ENCODE data around the gene NRXN3. TPM values are rescaled to one million over a fixed set of nuclear protein-coding genes. Genes with fewer than 3 reads are reported as not detected.

Gene NRXN3
- total RNA-seq, 1 experiment from 2014 or later: not detected

DNA sequence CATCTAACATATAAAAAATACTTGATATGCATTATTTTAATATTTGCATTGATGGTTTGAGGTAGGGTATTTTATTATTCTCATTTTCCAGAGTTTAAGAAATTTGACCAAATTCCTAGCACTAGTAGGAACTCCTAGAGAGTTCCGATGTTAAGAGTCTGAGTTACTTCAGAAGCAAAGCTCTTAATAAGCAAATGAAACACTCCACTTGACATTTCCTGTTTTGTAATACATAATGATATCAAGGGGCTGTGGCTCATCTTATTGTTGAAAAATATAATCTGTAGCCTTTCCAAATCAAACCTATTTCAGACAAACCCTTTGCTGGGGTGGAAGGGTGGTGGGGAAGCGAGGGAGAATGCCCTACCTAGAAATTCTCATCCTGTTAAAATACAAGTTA, 1685.6 kb downstream of the NRXN3 start:
- TF ChIP-seq, protein P1, sequence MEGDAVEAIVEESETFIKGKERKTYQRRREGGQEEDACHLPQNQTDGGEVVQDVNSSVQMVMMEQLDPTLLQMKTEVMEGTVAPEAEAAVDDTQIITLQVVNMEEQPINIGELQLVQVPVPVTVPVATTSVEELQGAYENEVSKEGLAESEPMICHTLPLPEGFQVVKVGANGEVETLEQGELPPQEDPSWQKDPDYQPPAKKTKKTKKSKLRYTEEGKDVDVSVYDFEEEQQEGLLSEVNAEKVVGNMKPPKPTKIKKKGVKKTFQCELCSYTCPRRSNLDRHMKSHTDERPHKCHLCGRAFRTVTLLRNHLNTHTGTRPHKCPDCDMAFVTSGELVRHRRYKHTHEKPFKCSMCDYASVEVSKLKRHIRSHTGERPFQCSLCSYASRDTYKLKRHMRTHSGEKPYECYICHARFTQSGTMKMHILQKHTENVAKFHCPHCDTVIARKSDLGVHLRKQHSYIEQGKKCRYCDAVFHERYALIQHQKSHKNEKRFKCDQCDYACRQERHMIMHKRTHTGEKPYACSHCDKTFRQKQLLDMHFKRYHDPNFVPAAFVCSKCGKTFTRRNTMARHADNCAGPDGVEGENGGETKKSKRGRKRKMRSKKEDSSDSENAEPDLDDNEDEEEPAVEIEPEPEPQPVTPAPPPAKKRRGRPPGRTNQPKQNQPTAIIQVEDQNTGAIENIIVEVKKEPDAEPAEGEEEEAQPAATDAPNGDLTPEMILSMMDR (conservative IDR thresholded peaks at IDR 0.05): no peak
- intact Hi-C loops (cut with micrococcal nuclease; ENCODE audit: unreplicated experiment): no loop called here
- Histone ChIP-seq H3K4me2 (no peak overlapping the region), H3K27ac (no peak overlapping the region), H3K36me3 (ENCODE audit: low read depth) (no peaks in the 10 kb centered on the region), H2AFZ (no peak overlapping the region), H3F3A (ENCODE audit: insufficient read depth, low read depth) (no peaks in the 10 kb centered on the region), H3K79me2 (ENCODE audit: low read depth) (no peaks in the 10 kb centered on the region), H3K9me3 (ENCODE audit: insufficient read depth, low read depth) (no peaks in the 10 kb centered on the region), H4K20me1 (ENCODE audit: insufficient read depth) (no peaks in the 10 kb centered on the region), H3K27me3 (ENCODE audit: insufficient read depth, low read depth) (peaks cover 19% of the 10 kb centered on the region; the same call in 1 of the 2 replicates), H3K9me2 (ENCODE audit: insufficient read depth) (0 out of 2 replicates have a peak, but pooled peaks cover 6% of the 10 kb centered on the region), H3K4me1 (replicated peaks; ENCODE audit: insufficient read depth) (no peaks in the 10 kb centered on the region), H3K4me3 (no peak overlapping the region)
- CTCF ChIA-PET: no interaction called here
- no TSS peak for BruUV-seq (replicated peaks)
- no peak for DNase-seq
- POLR2A ChIA-PET (ENCODE audit: unreplicated experiment): no interaction called here

DNA sequence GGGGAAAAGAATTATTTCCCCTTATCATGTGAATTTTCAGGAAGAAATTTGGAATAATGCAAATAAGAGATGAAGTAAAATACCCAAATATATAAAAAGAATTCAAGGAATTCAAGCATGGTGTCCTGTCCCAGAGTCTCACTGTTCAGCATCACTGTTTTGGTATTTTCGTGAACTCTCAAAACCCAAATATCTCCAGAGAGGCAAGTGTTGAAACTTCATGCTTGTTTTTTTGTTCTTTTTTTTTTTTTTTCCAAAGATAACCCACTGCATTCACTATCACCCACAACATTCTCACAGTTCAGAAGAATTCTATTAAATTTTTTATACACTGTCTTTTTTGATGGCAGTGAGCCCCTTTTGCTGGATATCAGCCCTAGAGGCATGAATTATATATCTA, 1686.2 kb downstream of the NRXN3 start:
- intact Hi-C loops (cut with micrococcal nuclease; ENCODE audit: unreplicated experiment): no loop called here
- Histone ChIP-seq H3F3A (ENCODE audit: insufficient read depth, low read depth) (no peaks in the 10 kb centered on the region), H3K27me3 (ENCODE audit: insufficient read depth, low read depth) (peaks cover 16% of the 10 kb centered on the region; the same call in 1 of the 2 replicates), H3K27ac (no peak overlapping the region), H3K9me3 (ENCODE audit: insufficient read depth, low read depth) (no peaks in the 10 kb centered on the region), H3K79me2 (ENCODE audit: low read depth) (no peaks in the 10 kb centered on the region), H2AFZ (no peak overlapping the region), H3K4me1 (replicated peaks; ENCODE audit: insufficient read depth) (no peaks in the 10 kb centered on the region), H4K20me1 (ENCODE audit: insufficient read depth) (no peaks in the 10 kb centered on the region), H3K4me2 (no peak overlapping the region), H3K9me2 (ENCODE audit: insufficient read depth) (0 out of 2 replicates have a peak, but pooled peaks cover 6% of the 10 kb centered on the region), H3K4me3 (no peak overlapping the region), H3K36me3 (ENCODE audit: low read depth) (no peaks in the 10 kb centered on the region)
- no peak for TF ChIP-seq EZH2 (IDR thresholded peaks at IDR 0.05; ENCODE audit: low read depth)
- TF ChIP-seq, protein P1 (conservative IDR thresholded peaks at IDR 0.05): no peak
- BruUV-seq (replicated peaks): no TSS peak
- POLR2A ChIA-PET (ENCODE audit: unreplicated experiment): no interaction called here
- no peak for DNase-seq
- CTCF ChIA-PET: no interaction called here

DNA sequence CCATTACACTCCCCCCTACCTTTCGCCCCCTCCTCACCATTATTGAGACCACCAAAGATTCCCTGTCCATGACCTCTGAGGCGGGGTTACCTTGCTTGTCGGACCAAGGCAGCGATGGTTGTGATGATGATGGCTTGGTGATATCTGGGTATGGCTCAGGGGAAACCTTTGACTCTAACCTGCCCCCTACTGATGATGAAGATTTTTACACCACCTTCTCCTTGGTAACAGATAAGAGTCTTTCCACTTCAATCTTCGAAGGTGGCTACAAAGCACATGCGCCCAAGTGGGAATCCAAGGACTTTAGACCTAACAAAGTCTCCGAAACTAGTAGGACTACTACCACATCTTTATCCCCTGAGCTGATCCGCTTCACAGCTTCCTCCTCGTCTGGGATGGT, 1690.9 kb downstream of the NRXN3 start:
- Histone ChIP-seq H3K4me2 (no peak overlapping the region), H3K36me3 (ENCODE audit: low read depth) (no peaks in the 10 kb centered on the region), H3K4me3 (no peak overlapping the region), H4K20me1 (ENCODE audit: insufficient read depth) (no peaks in the 10 kb centered on the region), H3K27ac (no peak overlapping the region), H3F3A (ENCODE audit: insufficient read depth, low read depth) (no peaks in the 10 kb centered on the region), H2AFZ (no peak overlapping the region), H3K27me3 (ENCODE audit: insufficient read depth, low read depth) (peaks cover 17% of the 10 kb centered on the region), H3K4me1 (replicated peaks; ENCODE audit: insufficient read depth) (no peaks in the 10 kb centered on the region), H3K9me3 (ENCODE audit: insufficient read depth, low read depth) (no peaks in the 10 kb centered on the region), H3K9me2 (ENCODE audit: insufficient read depth) (no peaks in the 10 kb centered on the region), H3K79me2 (ENCODE audit: low read depth) (no peaks in the 10 kb centered on the region)
- no peak for DNase-seq
- intact Hi-C loops (cut with micrococcal nuclease; ENCODE audit: unreplicated experiment): no loop called here
- CTCF ChIA-PET: no interaction called here
- BruUV-seq (replicated peaks): no TSS peak
- POLR2A ChIA-PET (ENCODE audit: unreplicated experiment): no interaction called here
- TF ChIP-seq, protein P1 (conservative IDR thresholded peaks at IDR 0.05): no peak
- no peak for TF ChIP-seq EZH2 (IDR thresholded peaks at IDR 0.05; ENCODE audit: low read depth)

Measured in PC-9 (cell line).